GM23338 (cell line): ENCODE results near the gene SMPDL3B.
A peak's percentile ranks its signal among the peaks of the same experiment; 100 is the strongest.

Source experiments
- CREB1 ChIP-seq: fragments of 250-450 bp; sonication (Bioruptor Pico); IDR thresholded peaks from 2 replicates; pipeline ENCODE4 v1.5.0; 2020; ENCODE audit warnings: low read depth, mild to moderate bottlenecking, moderate library complexity
- CTCF ChIP-seq, 2 experiments: fragments of 200-600 bp in 1 of 2; sonication (generic) in 1 of 2; conservative IDR thresholded peaks; 2 replicates each; pipeline versions ENCODE4 v1.5.1 to v1.6.1; 2016 to 2017; ENCODE audit warnings: antibody characterized with exemption in 2 of 2, low read depth in 2 of 2, mild to moderate bottlenecking in 2 of 2, moderate library complexity in 1 of 2
- EZH2 ChIP-seq: fragments of 200-600 bp; sonication (generic); IDR thresholded peaks from one replicate; pipeline ENCODE4 v1.8.0; 2017; ENCODE audit warnings: antibody characterized with exemption, mild to moderate bottlenecking, low read depth; ENCODE audit not compliant: unreplicated experiment
- EZH2phosphoT487 ChIP-seq: fragments of 200-600 bp; sonication (generic); IDR thresholded peaks from one replicate; pipeline ENCODE4 v1.8.1; 2018; ENCODE audit warnings: antibody characterized with exemption; ENCODE audit not compliant: unreplicated experiment
- JUNB ChIP-seq: IDR thresholded peaks from one replicate; pipeline ENCODE4 v1.6.1; 2016; ENCODE audit warnings: antibody characterized with exemption; ENCODE audit not compliant: unreplicated experiment
- NANOG ChIP-seq: IDR thresholded peaks from 2 replicates; pipeline ENCODE4 v1.6.1; 2016; ENCODE audit warnings: antibody characterized with exemption, borderline replicate concordance
- POLR2AphosphoS5 ChIP-seq: IDR thresholded peaks from 2 replicates; pipeline ENCODE4 v1.6.1; 2016; ENCODE audit warnings: antibody characterized with exemption, low read depth
- REST ChIP-seq: IDR thresholded peaks from one replicate; pipeline ENCODE4 v1.6.1; 2018; ENCODE audit warnings: antibody characterized with exemption; ENCODE audit not compliant: unreplicated experiment
- TF ChIP-seq, protein P1 (sequence below): IDR thresholded peaks from 2 replicates; pipeline ENCODE4 v1.6.1; 2016; ENCODE audit warnings: antibody characterized with exemption

- TF ChIP-seq JUNB, result no peak
- TF ChIP-seq CTCF (conservative IDR thresholded peaks at IDR 0.05; ENCODE audit: low read depth in 2 of 2), result peak; percentile 56 to 64
- no peak for TF ChIP-seq EZH2
- no peak for TF ChIP-seq POLR2AphosphoS5
- TF ChIP-seq CREB1, result no peak
- TF ChIP-seq REST, result no peak
- TF ChIP-seq EZH2phosphoT487, result no peak
- TF ChIP-seq, protein P1, sequence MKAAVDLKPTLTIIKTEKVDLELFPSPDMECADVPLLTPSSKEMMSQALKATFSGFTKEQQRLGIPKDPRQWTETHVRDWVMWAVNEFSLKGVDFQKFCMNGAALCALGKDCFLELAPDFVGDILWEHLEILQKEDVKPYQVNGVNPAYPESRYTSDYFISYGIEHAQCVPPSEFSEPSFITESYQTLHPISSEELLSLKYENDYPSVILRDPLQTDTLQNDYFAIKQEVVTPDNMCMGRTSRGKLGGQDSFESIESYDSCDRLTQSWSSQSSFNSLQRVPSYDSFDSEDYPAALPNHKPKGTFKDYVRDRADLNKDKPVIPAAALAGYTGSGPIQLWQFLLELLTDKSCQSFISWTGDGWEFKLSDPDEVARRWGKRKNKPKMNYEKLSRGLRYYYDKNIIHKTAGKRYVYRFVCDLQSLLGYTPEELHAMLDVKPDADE, result no peak
- TF ChIP-seq NANOG, result no peak
Observed at GRCh38 chr1:27940297-27940696, 5.5 kb downstream of the SMPDL3B start.
